ENCODE data around the gene MKNK2.

MKNK2 gene

GRCh38 chr19:2032296-2032941, 18.6 kb downstream of the MKNK2 start:
- no peak for DNase-seq (ENCODE audit: low read depth in 2 of 2)

GRCh38 chr19:2027361-2027760, 23.7 kb downstream of the MKNK2 start:
- DNase-seq (ENCODE audit: low read depth in 2 of 2) = no peak

GRCh38 chr19:2026770-2027169, 24.3 kb downstream of the MKNK2 start:
- DNase-seq (ENCODE audit: low read depth in 2 of 2) = no peak

GRCh38 chr19:2022289-2022688, 28.8 kb downstream of the MKNK2 start:
- DNase-seq (ENCODE audit: low read depth in 2 of 2) = no peak

GRCh38 chr19:2021453-2022140, 29.4 kb downstream of the MKNK2 start:
- DNase-seq (ENCODE audit: low read depth in 2 of 2) = no peak

GRCh38 chr19:2018752-2019151, 32.3 kb downstream of the MKNK2 start:
- no peak for DNase-seq (ENCODE audit: low read depth in 2 of 2)

- DNase-seq (ENCODE audit: low read depth in 2 of 2) = peak in 1 of 2 donors; percentile 65
These were observed 34.8 kb downstream of the MKNK2 start for GRCh38 chr19:2016041-2016807.

- peak; percentile 46 to 53 for DNase-seq (ENCODE audit: low read depth in 2 of 2)
These were observed 35.5 kb downstream of the MKNK2 start, which contains the start of gene BTBD2 for GRCh38 chr19:2015608-2015950. Gene BTBD2, minus strand, starts transcription at chr19:2015714. Its CDS starts 11 bp downstream, at chr19:2015703.

- DNase-seq (ENCODE audit: low read depth in 2 of 2) = no peak
These were observed 36.1 kb downstream of the MKNK2 start for GRCh38 chr19:2014731-2015607.

GRCh38 chr19:2014131-2014571, 36.9 kb downstream of the MKNK2 start:
- DNase-seq (ENCODE audit: low read depth in 2 of 2) = no peak

- no peak for DNase-seq (ENCODE audit: low read depth in 2 of 2)
These were observed 37.4 kb downstream of the MKNK2 start for GRCh38 chr19:2013683-2013961.

- no peak for DNase-seq (ENCODE audit: low read depth in 2 of 2)
These were observed 37.9 kb downstream of the MKNK2 start for GRCh38 chr19:2012941-2013682.

GRCh38 chr19:2011169-2011568, 39.9 kb downstream of the MKNK2 start:
- no peak for DNase-seq (ENCODE audit: low read depth in 2 of 2)

- DNase-seq (ENCODE audit: low read depth in 2 of 2) = no peak
These were observed 40.8 kb downstream of the MKNK2 start for GRCh38 chr19:2010135-2010668.

- no peak for DNase-seq (ENCODE audit: low read depth in 2 of 2)
These were observed 47.2 kb downstream of the MKNK2 start for GRCh38 chr19:2003874-2004273.

- DNase-seq (ENCODE audit: low read depth in 2 of 2) = no peak
These were observed 51.1 kb downstream of the MKNK2 start for GRCh38 chr19:1999856-2000515.

GRCh38 chr19:1998712-1999708, 52.0 kb downstream of the MKNK2 start:
- no peak for DNase-seq (ENCODE audit: low read depth in 2 of 2)

- no peak for DNase-seq (ENCODE audit: low read depth in 2 of 2)
These were observed 53.5 kb downstream of the MKNK2 start for GRCh38 chr19:1997353-1998233.

Measured in stimulated activated CD4-positive, alpha-beta T cell treated with anti-CD3 and anti-CD28 coated beads, Interleukin-4, amount 100 ng/mL, for 48 hours (primary cell).